ENCODE data around the gene CIT.

DNA sequence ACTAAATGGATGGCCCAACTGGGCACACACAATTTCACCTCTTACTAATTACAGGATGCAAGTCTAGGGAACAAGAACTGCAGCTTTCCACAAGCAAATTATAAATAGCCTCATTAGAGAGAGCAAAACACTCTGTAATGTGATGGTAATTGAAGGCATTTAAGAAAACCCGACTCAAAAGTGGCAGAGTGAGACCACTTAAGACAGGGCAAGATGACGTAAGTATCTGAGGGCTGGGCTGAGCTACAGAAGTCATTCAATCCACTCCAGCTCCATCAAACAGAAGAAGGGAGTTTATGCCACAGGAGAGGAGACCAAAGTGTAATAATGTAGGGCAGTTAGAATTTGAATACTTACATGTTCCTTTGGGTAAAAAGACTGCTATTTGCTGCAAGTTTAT is 118.9 kb downstream of the CIT start:
- TF ChIP-seq TCF15 (CRISPR knock-in tag; IDR thresholded peaks at IDR 0.05) = no peak
- no peak for TF ChIP-seq ARNT (IDR thresholded peaks at IDR 0.05)
- no peak for TF ChIP-seq SIN3A (IDR thresholded peaks at IDR 0.05; ENCODE audit: borderline replicate concordance in 2 of 2, control insufficient read depth in 1 of 2, low read depth in 2 of 2, low read length in 2 of 2)
- TF ChIP-seq ZKSCAN1 (IDR thresholded peaks at IDR 0.05; ENCODE audit: low read depth, low read length) = no peak
- no peak for TF ChIP-seq EZH2 (IDR thresholded peaks at IDR 0.05; ENCODE audit: borderline replicate concordance, low read depth, low read length)
- TF ChIP-seq, protein P1, sequence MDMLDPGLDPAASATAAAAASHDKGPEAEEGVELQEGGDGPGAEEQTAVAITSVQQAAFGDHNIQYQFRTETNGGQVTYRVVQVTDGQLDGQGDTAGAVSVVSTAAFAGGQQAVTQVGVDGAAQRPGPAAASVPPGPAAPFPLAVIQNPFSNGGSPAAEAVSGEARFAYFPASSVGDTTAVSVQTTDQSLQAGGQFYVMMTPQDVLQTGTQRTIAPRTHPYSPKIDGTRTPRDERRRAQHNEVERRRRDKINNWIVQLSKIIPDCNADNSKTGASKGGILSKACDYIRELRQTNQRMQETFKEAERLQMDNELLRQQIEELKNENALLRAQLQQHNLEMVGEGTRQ (CRISPR knock-in tag; IDR thresholded peaks at IDR 0.05) = no peak
- TF ChIP-seq GABPA (tag; conservative IDR thresholded peaks at IDR 0.05; ENCODE audit: low read depth) = no peak
- TF ChIP-seq EGR1 (conservative IDR thresholded peaks at IDR 0.05) = no peak
- no peak for TF ChIP-seq SP1 (CRISPR knock-in tag; IDR thresholded peaks at IDR 0.05)
- TF ChIP-seq ZNF778 (CRISPR knock-in tag; IDR thresholded peaks at IDR 0.05) = no peak

Data from K562 (cell line).